Measurements from ENCODE around the gene CAMSAP3.

Gene CAMSAP3

GRCh38 chr19:7559102-7559501, 36.6 kb upstream of the CAMSAP3 start:
- Histone ChIP-seq H3K4me2 (ENCODE audit: low read length) (no peak overlapping the region), H3K9ac (ENCODE audit: low read length) (no peak overlapping the region), H3K27me3 (ENCODE audit: low read depth, low read length) (no peaks in the 10 kb centered on the region), H3K4me3 (ENCODE audit: low read length) (no peak overlapping the region), H3K27ac (ENCODE audit: low read length) (no peak overlapping the region), H3K4me1 (ENCODE audit: low read length) (no peaks in the 10 kb centered on the region), H4K20me1 (ENCODE audit: insufficient read depth, low read length) (no peaks in the 10 kb centered on the region), H2AFZ (ENCODE audit: low read depth, low read length) (no peak overlapping the region), H3K79me2 (ENCODE audit: low read length) (no peaks in the 10 kb centered on the region), H3K36me3 (replicated peaks; ENCODE audit: low read depth, low read length) (peaks cover 43% of the 10 kb centered on the region), H3K9me3 (ENCODE audit: insufficient read depth, low read length) (no peaks in the 10 kb centered on the region)
- TF ChIP-seq CTCF (IDR thresholded peaks at IDR 0.05; ENCODE audit: low read depth, low read length), result no peak
- no peak for TF ChIP-seq EZH2phosphoT487 (IDR thresholded peaks at IDR 0.05; ENCODE audit: low read depth)

DNA sequence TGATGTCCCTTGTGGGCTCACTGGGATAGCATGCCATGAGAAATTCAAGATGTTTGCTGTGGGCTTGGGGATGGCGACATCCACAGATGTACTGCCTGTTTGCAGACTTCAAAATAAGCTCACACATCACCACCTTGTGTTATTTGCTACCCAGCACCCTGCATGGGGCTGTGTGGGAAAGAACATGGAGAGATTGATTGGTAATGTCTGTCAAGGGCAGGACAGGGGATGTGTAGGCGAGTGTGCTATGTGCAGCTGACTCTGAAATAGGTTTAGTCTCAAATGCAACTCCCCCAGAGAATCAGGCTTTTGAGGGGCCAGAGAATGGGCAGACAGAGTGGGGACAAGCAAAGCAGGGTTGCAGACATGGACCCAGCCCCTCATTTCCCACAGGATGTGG, 35.4 kb upstream of the CAMSAP3 start:
- H2AFZ ChIP-seq (ENCODE audit: low read depth, low read length), result no peak overlapping the region
- H3K27ac ChIP-seq (ENCODE audit: low read length), result no peak overlapping the region
- H3K36me3 ChIP-seq (replicated peaks; ENCODE audit: low read depth, low read length), result peaks cover 34% of the 10 kb centered on the region
- no peaks in the 10 kb centered on the region for H4K20me1 ChIP-seq (ENCODE audit: insufficient read depth, low read length)
- H3K9ac ChIP-seq (ENCODE audit: low read length), result no peak overlapping the region
- no peak overlapping the region for H3K4me3 ChIP-seq (ENCODE audit: low read length)
- H3K4me2 ChIP-seq (ENCODE audit: low read length), result no peak overlapping the region
- H3K79me2 ChIP-seq (ENCODE audit: low read length), result no peaks in the 10 kb centered on the region
- TF ChIP-seq CTCF (IDR thresholded peaks at IDR 0.05; ENCODE audit: low read depth, low read length), result no peak
- no peak for TF ChIP-seq EZH2phosphoT487 (IDR thresholded peaks at IDR 0.05; ENCODE audit: low read depth)
- H3K4me1 ChIP-seq (ENCODE audit: low read length), result no peaks in the 10 kb centered on the region
- no peaks in the 10 kb centered on the region for H3K9me3 ChIP-seq (ENCODE audit: insufficient read depth, low read length)
- no peaks in the 10 kb centered on the region for H3K27me3 ChIP-seq (ENCODE audit: low read depth, low read length)

GRCh38 chr19:7561325-7561724, 34.3 kb upstream of the CAMSAP3 start:
- Histone ChIP-seq H4K20me1 (ENCODE audit: insufficient read depth, low read length) (no peaks in the 10 kb centered on the region), H3K79me2 (ENCODE audit: low read length) (no peaks in the 10 kb centered on the region), H3K27me3 (ENCODE audit: low read depth, low read length) (no peaks in the 10 kb centered on the region), H3K36me3 (replicated peaks; ENCODE audit: low read depth, low read length) (peaks cover 33% of the 10 kb centered on the region), H3K4me3 (ENCODE audit: low read length) (no peak overlapping the region), H3K9ac (ENCODE audit: low read length) (no peak overlapping the region), H3K4me2 (ENCODE audit: low read length) (no peak overlapping the region), H3K9me3 (ENCODE audit: insufficient read depth, low read length) (no peaks in the 10 kb centered on the region), H2AFZ (ENCODE audit: low read depth, low read length) (no peak overlapping the region), H3K27ac (ENCODE audit: low read length) (no peak overlapping the region), H3K4me1 (ENCODE audit: low read length) (no peaks in the 10 kb centered on the region)
- no peak for TF ChIP-seq CTCF (IDR thresholded peaks at IDR 0.05; ENCODE audit: low read depth, low read length)

- TF ChIP-seq EZH2phosphoT487 (IDR thresholded peaks at IDR 0.05; ENCODE audit: low read depth) (no peak), CTCF (IDR thresholded peaks at IDR 0.05; ENCODE audit: low read depth, low read length) (no peak)
- H3K36me3 ChIP-seq (replicated peaks; ENCODE audit: low read depth, low read length), result peaks cover 22% of the 10 kb centered on the region
These were observed 32.8 kb upstream of the CAMSAP3 start for GRCh38 chr19:7562646-7563393.

More at GRCh38 chr19:7562646-7563393, 32.8 kb upstream of the CAMSAP3 start:
- no peaks in the 10 kb centered on the region for H3K27me3 ChIP-seq (ENCODE audit: low read depth, low read length)
- no peak overlapping the region for H3K4me3 ChIP-seq (ENCODE audit: low read length)
- H2AFZ ChIP-seq (ENCODE audit: low read depth, low read length), result no peak overlapping the region
- no peaks in the 10 kb centered on the region for H3K4me1 ChIP-seq (ENCODE audit: low read length)
- no peak overlapping the region for H3K27ac ChIP-seq (ENCODE audit: low read length)
- H3K9me3 ChIP-seq (ENCODE audit: insufficient read depth, low read length), result no peaks in the 10 kb centered on the region
- H3K9ac ChIP-seq (ENCODE audit: low read length), result no peak overlapping the region
- no peaks in the 10 kb centered on the region for H4K20me1 ChIP-seq (ENCODE audit: insufficient read depth, low read length)
- no peak overlapping the region for H3K4me2 ChIP-seq (ENCODE audit: low read length)
- H3K79me2 ChIP-seq (ENCODE audit: low read length), result no peaks in the 10 kb centered on the region
